Measurements from ENCODE around the gene IFT88. TPM values are rescaled to one million over a fixed set of nuclear protein-coding genes. Genes with fewer than 3 reads are reported as not detected.

Gene IFT88
- polyA plus RNA-seq, 3 donors, result 2.9 to 4.5 (median 4.1) TPM

GRCh38 chr13:20684546-20684945, 117.6 kb downstream of the IFT88 start:
- Histone ChIP-seq H3K79me2 (ENCODE audit: insufficient read depth, low read length) (no peaks in the 10 kb centered on the region), H2AFZ (ENCODE audit: insufficient read depth, low read depth, low read length, poor library complexity, severe bottlenecking) (no peak overlapping the region), H3K4me2 (replicated peaks; ENCODE audit: extremely low read depth, low read length, poor library complexity, severe bottlenecking) (no peak overlapping the region), H3K27me3 (ENCODE audit: control insufficient read depth in 2 of 2, insufficient read depth in 2 of 2, low read length in 2 of 2) (no peaks in the 10 kb centered on the region), H3K9me3 (replicated peaks in 1 of 2; ENCODE audit: control insufficient read depth in 1 of 2, insufficient read depth in 1 of 2, low read length in 2 of 2) (no peaks in the 10 kb centered on the region), H3K9ac (ENCODE audit: insufficient read depth, low read length, poor library complexity, severe bottlenecking) (no peak overlapping the region), H3K4me1 (ENCODE audit: control insufficient read depth in 1 of 2, insufficient read depth in 2 of 2, low read length in 2 of 2) (no peaks in the 10 kb centered on the region), H3K27ac (ENCODE audit: low read depth in 1 of 2, low read length in 2 of 2) (no peak overlapping the region), H3K4me3 (replicated peaks in 1 of 3; ENCODE audit: low read depth in 2 of 3, low read length in 3 of 3) (no peak overlapping the region), H3K36me3 (replicated peaks in 1 of 2; ENCODE audit: control insufficient read depth in 1 of 2, insufficient read depth in 2 of 2, low read length in 2 of 2) (no peaks in the 10 kb centered on the region), H4K20me1 (ENCODE audit: insufficient read depth, low read length) (no peaks in the 10 kb centered on the region)
- peaks cover 0 to 3% (median 0%) of the 10 kb centered on the region in 3 donors for H3K27me3 Mint-ChIP-seq (ENCODE audit: low read depth in 3 of 3)
- intact Hi-C loops (cut with micrococcal nuclease), result no loop called here
- TF ChIP-seq, protein P1, sequence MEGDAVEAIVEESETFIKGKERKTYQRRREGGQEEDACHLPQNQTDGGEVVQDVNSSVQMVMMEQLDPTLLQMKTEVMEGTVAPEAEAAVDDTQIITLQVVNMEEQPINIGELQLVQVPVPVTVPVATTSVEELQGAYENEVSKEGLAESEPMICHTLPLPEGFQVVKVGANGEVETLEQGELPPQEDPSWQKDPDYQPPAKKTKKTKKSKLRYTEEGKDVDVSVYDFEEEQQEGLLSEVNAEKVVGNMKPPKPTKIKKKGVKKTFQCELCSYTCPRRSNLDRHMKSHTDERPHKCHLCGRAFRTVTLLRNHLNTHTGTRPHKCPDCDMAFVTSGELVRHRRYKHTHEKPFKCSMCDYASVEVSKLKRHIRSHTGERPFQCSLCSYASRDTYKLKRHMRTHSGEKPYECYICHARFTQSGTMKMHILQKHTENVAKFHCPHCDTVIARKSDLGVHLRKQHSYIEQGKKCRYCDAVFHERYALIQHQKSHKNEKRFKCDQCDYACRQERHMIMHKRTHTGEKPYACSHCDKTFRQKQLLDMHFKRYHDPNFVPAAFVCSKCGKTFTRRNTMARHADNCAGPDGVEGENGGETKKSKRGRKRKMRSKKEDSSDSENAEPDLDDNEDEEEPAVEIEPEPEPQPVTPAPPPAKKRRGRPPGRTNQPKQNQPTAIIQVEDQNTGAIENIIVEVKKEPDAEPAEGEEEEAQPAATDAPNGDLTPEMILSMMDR (IDR thresholded peaks at IDR 0.05), result no peak
- peaks cover 0 to 1% of the 10 kb centered on the region in 2 donors for H3K36me3 Mint-ChIP-seq
- peak in 1 of 3 donors; percentile 36 for DNase-seq
- WGBS (ENCODE audit: insufficient coverage), result 54% methylated on average over 11 of the region's 18 CpGs
- peaks cover 7% of the 10 kb centered on the region for H3K4me1 Mint-ChIP-seq
- H3K4me3 Mint-ChIP-seq, result no peak overlapping the region
- H3K9me3 Mint-ChIP-seq, result no peaks in the 10 kb centered on the region
- H3K27ac Mint-ChIP-seq, result no peak overlapping the region

- no peaks in the 10 kb centered on the region for H3K9me3 ChIP-seq (replicated peaks in 1 of 2; ENCODE audit: control insufficient read depth in 1 of 2, insufficient read depth in 1 of 2, low read length in 2 of 2)
- Mint-ChIP-seq H3K27ac (no peak overlapping the region), H3K4me3 (no peak overlapping the region), H3K36me3 (peaks cover 0 to 3% of the 10 kb centered on the region in 2 donors), H3K4me1 (peaks cover 7% of the 10 kb centered on the region), H3K9me3 (no peaks in the 10 kb centered on the region), H3K27me3 (ENCODE audit: low read depth in 3 of 3) (peaks cover 0 to 3% (median 0%) of the 10 kb centered on the region in 3 donors)
- DNase-seq, result no peak
- H3K27ac ChIP-seq (ENCODE audit: low read depth in 1 of 2, low read length in 2 of 2), result no peak overlapping the region
- no peak overlapping the region for H2AFZ ChIP-seq (ENCODE audit: insufficient read depth, low read depth, low read length, poor library complexity, severe bottlenecking)
- TF ChIP-seq, protein P1 (IDR thresholded peaks at IDR 0.05), result no peak
- H3K4me1 ChIP-seq (ENCODE audit: control insufficient read depth in 1 of 2, insufficient read depth in 2 of 2, low read length in 2 of 2), result no peaks in the 10 kb centered on the region
- H3K27me3 ChIP-seq (ENCODE audit: control insufficient read depth in 2 of 2, insufficient read depth in 2 of 2, low read length in 2 of 2), result no peaks in the 10 kb centered on the region
- H3K79me2 ChIP-seq (ENCODE audit: insufficient read depth, low read length), result no peaks in the 10 kb centered on the region
- no peak overlapping the region for H3K9ac ChIP-seq (ENCODE audit: insufficient read depth, low read length, poor library complexity, severe bottlenecking)
- intact Hi-C loops (cut with micrococcal nuclease), result no loop called here
- 98% methylated on average over 6 of the region's 6 CpGs for WGBS (ENCODE audit: insufficient coverage)
- no peak overlapping the region for H3K4me2 ChIP-seq (replicated peaks; ENCODE audit: extremely low read depth, low read length, poor library complexity, severe bottlenecking)
- no peak overlapping the region for H3K4me3 ChIP-seq (replicated peaks in 1 of 3; ENCODE audit: low read depth in 2 of 3, low read length in 3 of 3)
- H3K36me3 ChIP-seq (replicated peaks in 1 of 2; ENCODE audit: control insufficient read depth in 1 of 2, insufficient read depth in 2 of 2, low read length in 2 of 2), result no peaks in the 10 kb centered on the region
- H4K20me1 ChIP-seq (ENCODE audit: insufficient read depth, low read length), result no peaks in the 10 kb centered on the region
These were observed 118.1 kb downstream of the IFT88 start for GRCh38 chr13:20685092-20685491.
